GM21381 (cell line): ENCODE results near the gene C14orf93.
A peak's percentile ranks its signal among the peaks of the same experiment; 100 is the strongest.
"Not testable (repeated sequence)": the region's sequence is repeated elsewhere in the genome, so short reads cannot be mapped to it uniquely, and the experiment has no call there.

ENCODE experiments used
- ATAC-seq: cut with Tn5 transposase; IDR thresholded peaks from one replicate; pipeline ENCODE4 v1.9.1; 2021; ENCODE audit warnings: mild to moderate bottlenecking, moderate library complexity; ENCODE audit not compliant: unreplicated experiment

The C14orf93 gene

GRCh38 chr14:23023022-23023794, 13.3 kb upstream of the C14orf93 start:
- no peak for ATAC-seq

- ATAC-seq, result no peak
These were observed 12.0 kb upstream of the C14orf93 start for GRCh38 chr14:23021889-23022442.

- no peak for ATAC-seq
These were observed 11.5 kb upstream of the C14orf93 start for GRCh38 chr14:23021434-23021833.

- no peak for ATAC-seq
These were observed 10.5 kb upstream of the C14orf93 start for GRCh38 chr14:23020143-23021128.

- no peak for ATAC-seq
These were observed 8.2 kb upstream of the C14orf93 start for GRCh38 chr14:23018107-23018506.

GRCh38 chr14:23017091-23017490, 7.1 kb upstream of the C14orf93 start:
- no peak for ATAC-seq

GRCh38 chr14:23015618-23016017, 5.7 kb upstream of the C14orf93 start:
- no peak for ATAC-seq

GRCh38 chr14:23013749-23014054, 3.8 kb upstream of the C14orf93 start:
- ATAC-seq, result not testable (repeated sequence)

- ATAC-seq, result no peak
These were observed 3.3 kb upstream of the C14orf93 start for GRCh38 chr14:23013054-23013748.

GRCh38 chr14:23009483-23009938, 432 bp downstream of the C14orf93 start:
- no peak for ATAC-seq

GRCh38 chr14:23008831-23009230, 1.1 kb downstream of the C14orf93 start:
- no peak for ATAC-seq

- ATAC-seq, result peak; percentile 93
These were observed 3.2 kb downstream of the C14orf93 start for GRCh38 chr14:23006544-23007419.

GRCh38 chr14:23006188-23006534, 3.8 kb downstream of the C14orf93 start:
- ATAC-seq, result no peak

GRCh38 chr14:23005451-23006187, 4.3 kb downstream of the C14orf93 start:
- ATAC-seq, result no peak

GRCh38 chr14:23004274-23004673, 5.7 kb downstream of the C14orf93 start:
- ATAC-seq, result not testable (repeated sequence)

GRCh38 chr14:23002592-23002991, 7.4 kb downstream of the C14orf93 start:
- no peak for ATAC-seq

GRCh38 chr14:23000860-23001259, 9.1 kb downstream of the C14orf93 start:
- no peak for ATAC-seq

GRCh38 chr14:22998329-22999012, 11.5 kb downstream of the C14orf93 start:
- ATAC-seq, result no peak
